ENCODE data around the gene TRIM25.

DNA sequence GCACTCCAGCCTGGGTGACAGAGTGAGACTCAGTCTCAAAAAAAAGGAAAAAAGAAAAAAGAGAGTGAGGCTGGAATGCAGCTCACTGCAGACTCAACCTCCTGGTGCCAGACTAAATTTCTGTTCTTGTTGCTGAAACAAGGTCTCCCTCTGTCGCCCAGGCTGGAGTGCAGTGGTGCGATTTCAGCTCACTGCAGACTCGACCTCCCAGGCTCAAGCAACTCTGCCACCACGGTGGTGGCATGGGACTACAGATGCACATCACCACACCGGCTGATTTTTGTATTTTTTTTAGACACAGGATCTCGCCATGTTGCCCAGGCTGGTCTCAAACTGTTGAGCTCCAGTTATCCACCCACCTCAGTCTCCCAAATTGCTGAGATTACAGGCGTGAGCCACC, 34.6 kb downstream of the TRIM25 start:
- TF ChIP-seq, protein P1, sequence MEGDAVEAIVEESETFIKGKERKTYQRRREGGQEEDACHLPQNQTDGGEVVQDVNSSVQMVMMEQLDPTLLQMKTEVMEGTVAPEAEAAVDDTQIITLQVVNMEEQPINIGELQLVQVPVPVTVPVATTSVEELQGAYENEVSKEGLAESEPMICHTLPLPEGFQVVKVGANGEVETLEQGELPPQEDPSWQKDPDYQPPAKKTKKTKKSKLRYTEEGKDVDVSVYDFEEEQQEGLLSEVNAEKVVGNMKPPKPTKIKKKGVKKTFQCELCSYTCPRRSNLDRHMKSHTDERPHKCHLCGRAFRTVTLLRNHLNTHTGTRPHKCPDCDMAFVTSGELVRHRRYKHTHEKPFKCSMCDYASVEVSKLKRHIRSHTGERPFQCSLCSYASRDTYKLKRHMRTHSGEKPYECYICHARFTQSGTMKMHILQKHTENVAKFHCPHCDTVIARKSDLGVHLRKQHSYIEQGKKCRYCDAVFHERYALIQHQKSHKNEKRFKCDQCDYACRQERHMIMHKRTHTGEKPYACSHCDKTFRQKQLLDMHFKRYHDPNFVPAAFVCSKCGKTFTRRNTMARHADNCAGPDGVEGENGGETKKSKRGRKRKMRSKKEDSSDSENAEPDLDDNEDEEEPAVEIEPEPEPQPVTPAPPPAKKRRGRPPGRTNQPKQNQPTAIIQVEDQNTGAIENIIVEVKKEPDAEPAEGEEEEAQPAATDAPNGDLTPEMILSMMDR (IDR thresholded peaks at IDR 0.05; ENCODE audit: borderline replicate concordance, extremely low read depth, low read length, poor library complexity, severe bottlenecking), result no peak
- TF ChIP-seq EZH2 (IDR thresholded peaks at IDR 0.05; ENCODE audit: borderline replicate concordance, low read depth, low read length, severe bottlenecking), result no peak

All from DND-41 (cell line).